ENCODE measurements around the gene KCNIP3. TPM values are rescaled to one million over a fixed set of nuclear protein-coding genes. Genes with fewer than 3 reads are reported as not detected.

KCNIP3 gene
- polyA plus RNA-seq, 1 of the 3 experiments (the other 2 are of a cell fraction), result 0.97 TPM

GRCh38 chr2:95387358-95387757 lies 90.2 kb downstream of the KCNIP3 start:
- CTCF ChIA-PET, result interaction anchor here (0.5 to 3.5 kb wide), 3 partner anchors 15 to 113 kb away, joined by 3 to 27 read pairs (median 24); partner anchors contain the start of gene FAHD2A
- H3K36me3 ChIP-seq (replicated peaks in 1 of 2; ENCODE audit: control insufficient read depth in 1 of 2, insufficient read depth in 2 of 2, low read length in 1 of 2), result no peaks in the 10 kb centered on the region
- no peak overlapping the region for H3K27ac ChIP-seq (ENCODE audit: low read depth in 2 of 2, low read length in 1 of 2)
- H3F3A ChIP-seq (replicated peaks; ENCODE audit: insufficient read depth), result no peaks in the 10 kb centered on the region
- H3K9ac ChIP-seq, result no peak overlapping the region
- H3K4me3 ChIP-seq (ENCODE audit: low read depth in 2 of 2, low read length in 1 of 2), result no peak overlapping the region
- no peak overlapping the region for H3K4me2 ChIP-seq
- no peaks in the 10 kb centered on the region for H4K20me1 ChIP-seq (ENCODE audit: insufficient read depth)
- no peaks in the 10 kb centered on the region for H3K79me2 ChIP-seq (ENCODE audit: insufficient read depth)
- no peak overlapping the region for H2AFZ ChIP-seq (ENCODE audit: low read depth)
- WGBS (ENCODE audit: low lambda C conversion rate), result 62% methylated on average over 7 of the region's 7 CpGs
- TF ChIP-seq, protein P1, sequence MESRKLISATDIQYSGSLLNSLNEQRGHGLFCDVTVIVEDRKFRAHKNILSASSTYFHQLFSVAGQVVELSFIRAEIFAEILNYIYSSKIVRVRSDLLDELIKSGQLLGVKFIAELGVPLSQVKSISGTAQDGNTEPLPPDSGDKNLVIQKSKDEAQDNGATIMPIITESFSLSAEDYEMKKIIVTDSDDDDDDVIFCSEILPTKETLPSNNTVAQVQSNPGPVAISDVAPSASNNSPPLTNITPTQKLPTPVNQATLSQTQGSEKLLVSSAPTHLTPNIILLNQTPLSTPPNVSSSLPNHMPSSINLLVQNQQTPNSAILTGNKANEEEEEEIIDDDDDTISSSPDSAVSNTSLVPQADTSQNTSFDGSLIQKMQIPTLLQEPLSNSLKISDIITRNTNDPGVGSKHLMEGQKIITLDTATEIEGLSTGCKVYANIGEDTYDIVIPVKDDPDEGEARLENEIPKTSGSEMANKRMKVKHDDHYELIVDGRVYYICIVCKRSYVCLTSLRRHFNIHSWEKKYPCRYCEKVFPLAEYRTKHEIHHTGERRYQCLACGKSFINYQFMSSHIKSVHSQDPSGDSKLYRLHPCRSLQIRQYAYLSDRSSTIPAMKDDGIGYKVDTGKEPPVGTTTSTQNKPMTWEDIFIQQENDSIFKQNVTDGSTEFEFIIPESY (IDR thresholded peaks at IDR 0.05; ENCODE audit: borderline replicate concordance, low read depth), result no peak
- TF ChIP-seq TCF12 (IDR thresholded peaks at IDR 0.05) (no peak), FOSL2 (IDR thresholded peaks at IDR 0.05; ENCODE audit: borderline replicate concordance, low read depth) (no peak), SMC3 (IDR thresholded peaks at IDR 0.05; ENCODE audit: low read depth, low read length) (no peak), NFIC (IDR thresholded peaks at IDR 0.05; ENCODE audit: borderline replicate concordance) (no peak), MXI1 (IDR thresholded peaks at IDR 0.05; ENCODE audit: low read depth, low read length) (no peak), POLR2AphosphoS5 (IDR thresholded peaks at IDR 0.05; ENCODE audit: low read depth, low read length) (no peak), TAF1 (IDR thresholded peaks at IDR 0.05; ENCODE audit: borderline replicate concordance, low read depth, low read length) (no peak), RXRA (IDR thresholded peaks at IDR 0.05; ENCODE audit: borderline replicate concordance, low read depth) (no peak), IRF3 (IDR thresholded peaks at IDR 0.05; ENCODE audit: low read depth, low read length) (no peak), NRF1 (IDR thresholded peaks at IDR 0.05; ENCODE audit: low read depth, low read length) (no peak), MEF2A (IDR thresholded peaks at IDR 0.05; ENCODE audit: borderline replicate concordance, low read depth) (no peak), JUND (IDR thresholded peaks at IDR 0.05) (no peak), CTCF (IDR thresholded peaks at IDR 0.05) (no peak)
- TF ChIP-seq, protein P2, sequence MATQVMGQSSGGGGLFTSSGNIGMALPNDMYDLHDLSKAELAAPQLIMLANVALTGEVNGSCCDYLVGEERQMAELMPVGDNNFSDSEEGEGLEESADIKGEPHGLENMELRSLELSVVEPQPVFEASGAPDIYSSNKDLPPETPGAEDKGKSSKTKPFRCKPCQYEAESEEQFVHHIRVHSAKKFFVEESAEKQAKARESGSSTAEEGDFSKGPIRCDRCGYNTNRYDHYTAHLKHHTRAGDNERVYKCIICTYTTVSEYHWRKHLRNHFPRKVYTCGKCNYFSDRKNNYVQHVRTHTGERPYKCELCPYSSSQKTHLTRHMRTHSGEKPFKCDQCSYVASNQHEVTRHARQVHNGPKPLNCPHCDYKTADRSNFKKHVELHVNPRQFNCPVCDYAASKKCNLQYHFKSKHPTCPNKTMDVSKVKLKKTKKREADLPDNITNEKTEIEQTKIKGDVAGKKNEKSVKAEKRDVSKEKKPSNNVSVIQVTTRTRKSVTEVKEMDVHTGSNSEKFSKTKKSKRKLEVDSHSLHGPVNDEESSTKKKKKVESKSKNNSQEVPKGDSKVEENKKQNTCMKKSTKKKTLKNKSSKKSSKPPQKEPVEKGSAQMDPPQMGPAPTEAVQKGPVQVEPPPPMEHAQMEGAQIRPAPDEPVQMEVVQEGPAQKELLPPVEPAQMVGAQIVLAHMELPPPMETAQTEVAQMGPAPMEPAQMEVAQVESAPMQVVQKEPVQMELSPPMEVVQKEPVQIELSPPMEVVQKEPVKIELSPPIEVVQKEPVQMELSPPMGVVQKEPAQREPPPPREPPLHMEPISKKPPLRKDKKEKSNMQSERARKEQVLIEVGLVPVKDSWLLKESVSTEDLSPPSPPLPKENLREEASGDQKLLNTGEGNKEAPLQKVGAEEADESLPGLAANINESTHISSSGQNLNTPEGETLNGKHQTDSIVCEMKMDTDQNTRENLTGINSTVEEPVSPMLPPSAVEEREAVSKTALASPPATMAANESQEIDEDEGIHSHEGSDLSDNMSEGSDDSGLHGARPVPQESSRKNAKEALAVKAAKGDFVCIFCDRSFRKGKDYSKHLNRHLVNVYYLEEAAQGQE (IDR thresholded peaks at IDR 0.05; ENCODE audit: low read depth, low read length), result no peak
- TF ChIP-seq, protein P3, sequence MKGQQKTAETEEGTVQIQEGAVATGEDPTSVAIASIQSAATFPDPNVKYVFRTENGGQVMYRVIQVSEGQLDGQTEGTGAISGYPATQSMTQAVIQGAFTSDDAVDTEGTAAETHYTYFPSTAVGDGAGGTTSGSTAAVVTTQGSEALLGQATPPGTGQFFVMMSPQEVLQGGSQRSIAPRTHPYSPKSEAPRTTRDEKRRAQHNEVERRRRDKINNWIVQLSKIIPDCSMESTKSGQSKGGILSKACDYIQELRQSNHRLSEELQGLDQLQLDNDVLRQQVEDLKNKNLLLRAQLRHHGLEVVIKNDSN (IDR thresholded peaks at IDR 0.05; ENCODE audit: borderline replicate concordance, low read depth), result no peak
- DNase-seq, result no peak
- POLR2A ChIA-PET, result no interaction called here
- no peaks in the 10 kb centered on the region for H3K4me1 ChIP-seq (ENCODE audit: control insufficient read depth in 1 of 2, insufficient read depth in 2 of 2, low read depth in 1 of 2, low read length in 1 of 2)
- no peaks in the 10 kb centered on the region for H3K9me2 ChIP-seq
- H3K27me3 ChIP-seq (ENCODE audit: insufficient read depth), result no peaks in the 10 kb centered on the region; the same call in 1 of the 2 replicates
- H3K9me3 ChIP-seq, result no peaks in the 10 kb centered on the region
